ENCODE results near the gene PHF12.
"Not testable (repeated sequence)": the region's sequence is repeated elsewhere in the genome, so short reads cannot be mapped to it uniquely, and the experiment has no call there.

Gene PHF12

GRCh38 chr17:28953444-28954118 lies 2.3 kb upstream of the PHF12 start:
- DNase-seq = no peak

- peak; percentile 99 for DNase-seq
These were observed 965 bp upstream of the PHF12 start for GRCh38 chr17:28951991-28952975.

- DNase-seq = no peak
These were observed 428 bp downstream of the PHF12 start for GRCh38 chr17:28950752-28951427.

- no peak for DNase-seq
These were observed 1.1 kb downstream of the PHF12 start for GRCh38 chr17:28950017-28950751.

- DNase-seq = no peak
These were observed 1.9 kb downstream of the PHF12 start for GRCh38 chr17:28949185-28950016.

- no peak for DNase-seq
These were observed 2.5 kb downstream of the PHF12 start for GRCh38 chr17:28948873-28949184.

- no peak for DNase-seq
These were observed 3.0 kb downstream of the PHF12 start for GRCh38 chr17:28948342-28948741.

- DNase-seq = no peak
These were observed 3.7 kb downstream of the PHF12 start for GRCh38 chr17:28947639-28948038.

- no peak for DNase-seq
These were observed 5.1 kb downstream of the PHF12 start for GRCh38 chr17:28946239-28946638.

GRCh38 chr17:28944862-28945741 lies 6.2 kb downstream of the PHF12 start:
- DNase-seq = no peak

- DNase-seq = no peak
These were observed 7.0 kb downstream of the PHF12 start for GRCh38 chr17:28944343-28944742.

GRCh38 chr17:28942925-28943324 lies 8.4 kb downstream of the PHF12 start:
- DNase-seq = no peak

GRCh38 chr17:28941251-28941650 lies 10.1 kb downstream of the PHF12 start:
- no peak for DNase-seq

GRCh38 chr17:28940675-28941074 lies 10.6 kb downstream of the PHF12 start:
- DNase-seq = no peak

GRCh38 chr17:28940142-28940541 lies 11.2 kb downstream of the PHF12 start:
- DNase-seq = no peak

GRCh38 chr17:28938552-28938951 lies 12.8 kb downstream of the PHF12 start:
- no peak for DNase-seq

GRCh38 chr17:28937044-28937729 lies 14.1 kb downstream of the PHF12 start:
- no peak for DNase-seq

- no peak for DNase-seq
These were observed 15.4 kb downstream of the PHF12 start for GRCh38 chr17:28935744-28936460.

- not testable (repeated sequence) for DNase-seq
These were observed 16.8 kb downstream of the PHF12 start for GRCh38 chr17:28934508-28934907.

- no peak for DNase-seq
These were observed 21.5 kb downstream of the PHF12 start for GRCh38 chr17:28929787-28930186.
